K562 (cell line): ENCODE results near the gene CEP128. TPM values are rescaled to one million over a fixed set of nuclear protein-coding genes. Genes with fewer than 3 reads are reported as not detected.

Experiments used
- ATAC-seq: fragments of 200-7000 bp; cut with Tn5 transposase; 3 replicates; pipeline ENCODE4 v1.9.1; 2020; ENCODE audit warnings: moderate library complexity
- BruUV-seq: library from RNA; stranded (reverse); fragments of 400-500 nt; replicated peaks from 2 replicates; lab custom pipeline; 2021; lab: Mats Ljungman, UMichigan
- CTCF ChIA-PET: fragments of 300-600 bp; formaldehyde crosslinking; extraction: SDS; loops from one replicate; lab custom pipeline; 2021; ENCODE audit warnings: low intra/inter-chr PET ratio; lab: Yijun Ruan, JAX
- POLR2A ChIA-PET: fragments of 300-600, 350-650 bp; sonication (Branson Sonifier 250); formaldehyde crosslinking; extraction: SDS; loops from one replicate; lab custom pipeline; 2021; ENCODE audit warnings: antibody characterized with exemption, inconsistent platforms; lab: Yijun Ruan, JAX
- DNase-seq, 4 experiments: peaks; one replicate each; pipeline versions ENCODE4 v3.0.0 to v3.0.0-alpha.2; 2011 to 2018; ENCODE audit warnings: low spot score in 3 of 4, mixed read lengths in 3 of 4; ENCODE audit errors: extremely low read depth in 1 of 4
- FAIRE-seq: peaks from 2 replicates; lab custom pipeline; 2011; peaks lifted over from hg19 to GRCh38; lab: Jason Lieb, UNC
- H2AFZ ChIP-seq: 2 replicates; pipeline ENCODE4 v1.6.0; 2011; ENCODE audit warnings: low read depth, low read length, control low read depth, inconsistent platforms
- H3K27ac ChIP-seq: fragments of 200-600 bp; 3 replicates; pipeline ENCODE4 v1.8.0; 2011; ENCODE audit warnings: low read depth, mild to moderate bottlenecking, control low read depth, inconsistent platforms, low read length, moderate library complexity, mixed read lengths; ENCODE audit errors: extremely low read depth
- H3K27me3 ChIP-seq, 2 experiments: fragments of 300-600 bp in 1 of 2; 2 replicates in 1 of 2; 3 replicates in 1 of 2; pipeline versions ENCODE4 v1.6.0 to v1.8.0; 2011; ENCODE audit warnings: inconsistent platforms in 2 of 2, low read length in 2 of 2, mild to moderate bottlenecking in 1 of 2, mixed read lengths in 1 of 2, moderate library complexity in 1 of 2; ENCODE audit not compliant: control insufficient read depth in 2 of 2, insufficient read depth in 2 of 2
- H3K36me3 ChIP-seq: fragments of 300-600 bp; 3 replicates; pipeline ENCODE4 v1.8.0; 2011; ENCODE audit warnings: mild to moderate bottlenecking, low read length, inconsistent platforms; ENCODE audit not compliant: control insufficient read depth, insufficient read depth
- H3K4me1 ChIP-seq, 2 experiments: fragments of 200-600 bp in 1 of 2; replicated peaks in 1 of 2; 2 replicates in 1 of 2; 3 replicates in 1 of 2; pipeline versions ENCODE4 v1.5.1 to v1.8.0; 2011; ENCODE audit warnings: inconsistent platforms in 2 of 2, low read length in 2 of 2, mild to moderate bottlenecking in 1 of 2, mixed read lengths in 1 of 2, moderate library complexity in 1 of 2; ENCODE audit not compliant: control insufficient read depth in 2 of 2, insufficient read depth in 2 of 2
- H3K4me2 ChIP-seq: 2 replicates; pipeline ENCODE4 v1.6.1; 2011; ENCODE audit warnings: low read length, control low read depth, inconsistent platforms, mixed read lengths; ENCODE audit not compliant: insufficient read depth
- H3K4me3 ChIP-seq: fragments of 200-600 bp; sonication (generic), shearing (Covaris generic); 2 replicates; pipeline ENCODE4 v1.5.1; 2016; ENCODE audit warnings: control low read depth, inconsistent platforms
- H3K79me2 ChIP-seq: fragments of 200-600 bp; 3 replicates; pipeline ENCODE4 v1.8.0; 2011; ENCODE audit warnings: low read length, inconsistent platforms; ENCODE audit not compliant: control insufficient read depth, insufficient read depth
- H3K9ac ChIP-seq, 2 experiments: 2 replicates each; pipeline versions ENCODE4 v1.6.0 to v1.6.1; 2011; ENCODE audit warnings: low read depth in 2 of 2, low read length in 2 of 2, control low read depth in 1 of 2, inconsistent platforms in 1 of 2, mild to moderate bottlenecking in 1 of 2, mixed read lengths in 1 of 2; ENCODE audit not compliant: insufficient read depth in 1 of 2
- H3K9me1 ChIP-seq: one replicate; pipeline ENCODE4 v1.6.0; 2011; ENCODE audit warnings: inconsistent platforms, mild to moderate bottlenecking, low read length, moderate library complexity; ENCODE audit not compliant: control insufficient read depth, insufficient read depth
- H3K9me3 ChIP-seq: replicated peaks from 2 replicates; pipeline ENCODE4 v1.5.1; 2011; ENCODE audit warnings: low read depth, low read length, inconsistent platforms; ENCODE audit not compliant: control insufficient read depth, insufficient read depth
- H4K20me1 ChIP-seq: replicated peaks from 2 replicates; pipeline ENCODE4 v1.6.1; 2011; ENCODE audit warnings: low read length, inconsistent platforms, mixed read lengths; ENCODE audit not compliant: control insufficient read depth, insufficient read depth
- ARHGAP35 ChIP-seq: fragments of 450-650 bp; IDR thresholded peaks from 2 replicates; pipeline ENCODE4 v1.6.1; 2018; ENCODE audit not compliant: partially characterized antibody
- ATF7 ChIP-seq: fragments of 450-650 bp; IDR thresholded peaks from 2 replicates; pipeline ENCODE4 v1.7.1; 2014; ENCODE audit warnings: mild to moderate bottlenecking, moderate library complexity
- BCL6 ChIP-seq: fragments of 250-450 bp; sonication (Bioruptor Pico); IDR thresholded peaks from 2 replicates; pipeline ENCODE4 v1.4.0; 2020
- BCOR ChIP-seq: fragments of 450-650 bp; IDR thresholded peaks from 2 replicates; pipeline ENCODE4 v1.6.1; 2016
- CBX3 ChIP-seq, 2 experiments: IDR thresholded peaks; 1 replicate in 1 of 2; 2 replicates in 1 of 2; pipeline ENCODE4 v1.6.1; 2012; ENCODE audit warnings: inconsistent platforms in 2 of 2, low read length in 2 of 2, borderline replicate concordance in 1 of 2, control low read depth in 1 of 2
- E2F5 ChIP-seq: sonication (generic); formaldehyde crosslinking; IDR thresholded peaks from 2 replicates; pipeline ENCODE4 v1.8.0; 2022; ENCODE audit warnings: mild to moderate bottlenecking, missing genetic modification reagents
- MTF1 ChIP-seq: fragments of 250-450 bp; sonication (Bioruptor Pico); IDR thresholded peaks from 2 replicates; pipeline ENCODE4 v1.9.0; 2021; ENCODE audit warnings: moderate library complexity, mild to moderate bottlenecking, inconsistent platforms, borderline replicate concordance
- PHF8 ChIP-seq: fragments of 200-600 bp; sonication (generic); IDR thresholded peaks from 2 replicates; pipeline ENCODE4 v1.6.1; 2012; ENCODE audit warnings: mixed run types, mild to moderate bottlenecking, inconsistent platforms, low read length, moderate library complexity, borderline replicate concordance
- POLR2AphosphoS5 ChIP-seq: IDR thresholded peaks from 2 replicates; pipeline ENCODE4 v1.6.1; 2011; ENCODE audit warnings: mild to moderate bottlenecking, low read depth, low read length, moderate library complexity; ENCODE audit not compliant: control insufficient read depth, insufficient read depth
- RBM14 ChIP-seq: fragments of 200-400 bp; formaldehyde crosslinking; IDR thresholded peaks from 2 replicates; pipeline ENCODE4 v1.6.1; 2018; ENCODE audit warnings: low read depth, mild to moderate bottlenecking, low read length, moderate library complexity, borderline replicate concordance; ENCODE audit not compliant: insufficient read depth
- RNF219 ChIP-seq: fragments of 250-450 bp; sonication (Bioruptor Pico); IDR thresholded peaks from 2 replicates; pipeline ENCODE4 v1.5.0; 2022; ENCODE audit warnings: mild to moderate bottlenecking
- RUNX1 ChIP-seq: sonication (generic); IDR thresholded peaks from 2 replicates; pipeline ENCODE4 v1.6.1; 2016; ENCODE audit warnings: antibody characterized with exemption, low read depth
- TFE3 ChIP-seq: fragments of 450-650 bp; formaldehyde crosslinking; IDR thresholded peaks from 2 replicates; pipeline ENCODE4 v1.4.0; 2020; ENCODE audit warnings: mild to moderate bottlenecking, mixed read lengths
- ZNF121 ChIP-seq: sonication (generic); formaldehyde crosslinking; conservative IDR thresholded peaks from 2 replicates; pipeline ENCODE4 v1.8.0; 2022; ENCODE audit warnings: missing genetic modification reagents
- ZNF263 ChIP-seq: sonication (generic); formaldehyde crosslinking; IDR thresholded peaks from 2 replicates; pipeline ENCODE4 v1.8.0; 2022; ENCODE audit warnings: mild to moderate bottlenecking, missing genetic modification reagents, borderline replicate concordance
- ZNF274 ChIP-seq: IDR thresholded peaks from 2 replicates; pipeline ENCODE4 v1.6.1; 2011; ENCODE audit warnings: low read depth, mild to moderate bottlenecking, low read length, moderate library complexity, borderline replicate concordance
- ZNF436 ChIP-seq: fragments of 250-450, 450-650 bp; sonication (Bioruptor Pico); formaldehyde crosslinking; IDR thresholded peaks from 2 replicates; pipeline ENCODE4 v1.7.0; 2020; ENCODE audit warnings: mild to moderate bottlenecking
- WGBS: fragments of 100-300 bp; shearing (Covaris generic); methylation state at CpG from one replicate; pipeline ENCODE4 v1.1.6; 2016; ENCODE audit warnings: low coverage, mixed read lengths; ENCODE audit not compliant: insufficient coverage; ENCODE audit errors: missing lambda C conversion rate; 5-methylcytosine and 5-hydroxymethylcytosine counted together
- in situ Hi-C: fragments of 300-500 bp; cut with MboI; formaldehyde crosslinking; loops from 4 replicates; pipeline ENCODE4 v1.15.0; 2018; ENCODE audit warnings: inconsistent platforms, mixed read lengths
- intact Hi-C: fragments of 100-400 bp; cut with micrococcal nuclease; formaldehyde crosslinking; loops from 2 replicates; pipeline ENCODE4 v1.14.2; 2022
- polyA plus RNA-seq, 8 experiments: library from polyadenylated mRNA; depleted of rRNA in 4 of 8; stranded (reverse) in 5 of 8; unstranded in 3 of 8; fragments of >200 nt; fragmentation: Nextera tagmentation in 2 of 8; fragmentation: Illumina TruSeq in 1 of 8; extraction: Ambion mirVana in 2 of 8; extraction: Trizol in 1 of 8; gene quantifications; 2 replicates each; pipeline versions ENCODE4 v1.2.1 to v1.2.3, GENCODE V29; 2011 to 2014; ENCODE audit warnings: inconsistent platforms in 1 of 8, missing spikeins in 1 of 8
- total RNA-seq, 7 experiments: library from RNA; depleted of rRNA in 6 of 7; stranded (reverse); fragments of >200 nt in 6 of 7; fragmentation: Illumina TruSeq in 2 of 7; extraction: Trizol in 2 of 7; gene quantifications; 2 replicates each; pipeline versions ENCODE4 v1.2.1 to v1.2.3, GENCODE V29; 2011 to 2021; ENCODE audit warnings: low replicate concordance in 1 of 7

CEP128 gene
- total and polyA plus RNA-seq, 9 of the 15 experiments (the other 6 are each of a cell fraction or from before 2014, with no cell fraction given): 2.3 to 9.2 (median 4.6) TPM

GRCh38 chr14:80771201-80771600, 170.3 kb downstream of the CEP128 start (continued):
- TF ChIP-seq ATF7 (no peak), E2F5 (CRISPR knock-in tag) (no peak), ZNF436 (CRISPR knock-in tag) (no peak), ZNF263 (CRISPR knock-in tag) (no peak), ZNF274 (no peak), ARHGAP35 (no peak), MTF1 (CRISPR knock-in tag) (no peak)

GRCh38 chr14:80770114-80770908, 171.2 kb downstream of the CEP128 start:
- no peak for FAIRE-seq
- intact Hi-C loops: no loop called here
- no peaks in the 10 kb centered on the region for H3K79me2 ChIP-seq
- H3K9me1 ChIP-seq: no peaks in the 10 kb centered on the region
- H3K27me3 ChIP-seq: no peaks in the 10 kb centered on the region
- no peak overlapping the region for H3K9ac ChIP-seq
- H3K4me2 ChIP-seq: no peak overlapping the region
- no peak overlapping the region for H3K4me3 ChIP-seq
- BruUV-seq: no TSS peak
- WGBS: 7% methylated on average over 1 of the region's 1 CpG
- CTCF ChIA-PET: no interaction called here
- no peaks in the 10 kb centered on the region for H3K36me3 ChIP-seq
- H3K27ac ChIP-seq: no peak overlapping the region
- in situ Hi-C loops: no loop called here
- POLR2A ChIA-PET: no interaction called here
- no peaks in the 10 kb centered on the region for H3K4me1 ChIP-seq
- no peak for ATAC-seq
- no peaks in the 10 kb centered on the region for H3K9me3 ChIP-seq
- no peak for DNase-seq
- H4K20me1 ChIP-seq: no peaks in the 10 kb centered on the region
- no peak overlapping the region for H2AFZ ChIP-seq
- TF ChIP-seq RUNX1 (no peak), RBM14 (no peak), BCL6 (no peak), CBX3 (IDR thresholded peaks at IDR 0.05; ENCODE audit: borderline replicate concordance in 1 of 2, low read length in 2 of 2) (no peak), POLR2AphosphoS5 (no peak), BCOR (no peak), PHF8 (no peak), RNF219 (CRISPR knock-in tag) (no peak), TFE3 (CRISPR knock-in tag) (no peak), ZNF121 (no peak)
